ENCODE results near the gene SHD. TPM values are rescaled to one million over a fixed set of nuclear protein-coding genes. Genes with fewer than 3 reads are reported as not detected.

SHD gene
- total and polyA plus RNA-seq, 9 of the 15 experiments (the other 6 are each of a cell fraction or from before 2014, with no cell fraction given), result 0.05 to 0.62 (median 0.15) TPM; not detected in 5

DNA sequence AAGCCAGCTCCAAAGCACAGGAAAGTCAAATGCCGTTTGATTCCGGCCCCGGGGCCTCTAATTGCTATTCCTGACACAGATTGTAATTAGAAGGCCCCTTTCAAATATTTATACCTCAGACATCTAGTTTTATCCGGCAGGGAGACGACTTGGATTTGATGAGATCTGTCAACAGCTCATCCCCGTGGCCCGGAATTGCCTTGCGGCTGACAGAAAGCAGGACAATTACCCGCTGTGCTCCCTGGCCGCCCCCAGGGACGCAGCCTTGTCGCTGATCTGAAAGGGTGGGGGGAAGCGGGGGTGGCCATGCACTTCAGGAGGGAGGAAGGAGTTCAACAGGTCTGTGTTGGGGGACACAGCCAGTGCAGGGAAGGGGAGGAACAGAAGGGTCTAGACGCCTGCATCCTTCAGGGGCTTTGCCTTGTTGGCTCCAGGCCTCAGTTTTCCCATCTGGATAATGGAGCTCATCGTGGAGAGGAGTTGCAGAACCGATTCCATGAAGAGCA lies 1.8 kb upstream of the SHD start (continued):
- TF ChIP-seq, protein P1, sequence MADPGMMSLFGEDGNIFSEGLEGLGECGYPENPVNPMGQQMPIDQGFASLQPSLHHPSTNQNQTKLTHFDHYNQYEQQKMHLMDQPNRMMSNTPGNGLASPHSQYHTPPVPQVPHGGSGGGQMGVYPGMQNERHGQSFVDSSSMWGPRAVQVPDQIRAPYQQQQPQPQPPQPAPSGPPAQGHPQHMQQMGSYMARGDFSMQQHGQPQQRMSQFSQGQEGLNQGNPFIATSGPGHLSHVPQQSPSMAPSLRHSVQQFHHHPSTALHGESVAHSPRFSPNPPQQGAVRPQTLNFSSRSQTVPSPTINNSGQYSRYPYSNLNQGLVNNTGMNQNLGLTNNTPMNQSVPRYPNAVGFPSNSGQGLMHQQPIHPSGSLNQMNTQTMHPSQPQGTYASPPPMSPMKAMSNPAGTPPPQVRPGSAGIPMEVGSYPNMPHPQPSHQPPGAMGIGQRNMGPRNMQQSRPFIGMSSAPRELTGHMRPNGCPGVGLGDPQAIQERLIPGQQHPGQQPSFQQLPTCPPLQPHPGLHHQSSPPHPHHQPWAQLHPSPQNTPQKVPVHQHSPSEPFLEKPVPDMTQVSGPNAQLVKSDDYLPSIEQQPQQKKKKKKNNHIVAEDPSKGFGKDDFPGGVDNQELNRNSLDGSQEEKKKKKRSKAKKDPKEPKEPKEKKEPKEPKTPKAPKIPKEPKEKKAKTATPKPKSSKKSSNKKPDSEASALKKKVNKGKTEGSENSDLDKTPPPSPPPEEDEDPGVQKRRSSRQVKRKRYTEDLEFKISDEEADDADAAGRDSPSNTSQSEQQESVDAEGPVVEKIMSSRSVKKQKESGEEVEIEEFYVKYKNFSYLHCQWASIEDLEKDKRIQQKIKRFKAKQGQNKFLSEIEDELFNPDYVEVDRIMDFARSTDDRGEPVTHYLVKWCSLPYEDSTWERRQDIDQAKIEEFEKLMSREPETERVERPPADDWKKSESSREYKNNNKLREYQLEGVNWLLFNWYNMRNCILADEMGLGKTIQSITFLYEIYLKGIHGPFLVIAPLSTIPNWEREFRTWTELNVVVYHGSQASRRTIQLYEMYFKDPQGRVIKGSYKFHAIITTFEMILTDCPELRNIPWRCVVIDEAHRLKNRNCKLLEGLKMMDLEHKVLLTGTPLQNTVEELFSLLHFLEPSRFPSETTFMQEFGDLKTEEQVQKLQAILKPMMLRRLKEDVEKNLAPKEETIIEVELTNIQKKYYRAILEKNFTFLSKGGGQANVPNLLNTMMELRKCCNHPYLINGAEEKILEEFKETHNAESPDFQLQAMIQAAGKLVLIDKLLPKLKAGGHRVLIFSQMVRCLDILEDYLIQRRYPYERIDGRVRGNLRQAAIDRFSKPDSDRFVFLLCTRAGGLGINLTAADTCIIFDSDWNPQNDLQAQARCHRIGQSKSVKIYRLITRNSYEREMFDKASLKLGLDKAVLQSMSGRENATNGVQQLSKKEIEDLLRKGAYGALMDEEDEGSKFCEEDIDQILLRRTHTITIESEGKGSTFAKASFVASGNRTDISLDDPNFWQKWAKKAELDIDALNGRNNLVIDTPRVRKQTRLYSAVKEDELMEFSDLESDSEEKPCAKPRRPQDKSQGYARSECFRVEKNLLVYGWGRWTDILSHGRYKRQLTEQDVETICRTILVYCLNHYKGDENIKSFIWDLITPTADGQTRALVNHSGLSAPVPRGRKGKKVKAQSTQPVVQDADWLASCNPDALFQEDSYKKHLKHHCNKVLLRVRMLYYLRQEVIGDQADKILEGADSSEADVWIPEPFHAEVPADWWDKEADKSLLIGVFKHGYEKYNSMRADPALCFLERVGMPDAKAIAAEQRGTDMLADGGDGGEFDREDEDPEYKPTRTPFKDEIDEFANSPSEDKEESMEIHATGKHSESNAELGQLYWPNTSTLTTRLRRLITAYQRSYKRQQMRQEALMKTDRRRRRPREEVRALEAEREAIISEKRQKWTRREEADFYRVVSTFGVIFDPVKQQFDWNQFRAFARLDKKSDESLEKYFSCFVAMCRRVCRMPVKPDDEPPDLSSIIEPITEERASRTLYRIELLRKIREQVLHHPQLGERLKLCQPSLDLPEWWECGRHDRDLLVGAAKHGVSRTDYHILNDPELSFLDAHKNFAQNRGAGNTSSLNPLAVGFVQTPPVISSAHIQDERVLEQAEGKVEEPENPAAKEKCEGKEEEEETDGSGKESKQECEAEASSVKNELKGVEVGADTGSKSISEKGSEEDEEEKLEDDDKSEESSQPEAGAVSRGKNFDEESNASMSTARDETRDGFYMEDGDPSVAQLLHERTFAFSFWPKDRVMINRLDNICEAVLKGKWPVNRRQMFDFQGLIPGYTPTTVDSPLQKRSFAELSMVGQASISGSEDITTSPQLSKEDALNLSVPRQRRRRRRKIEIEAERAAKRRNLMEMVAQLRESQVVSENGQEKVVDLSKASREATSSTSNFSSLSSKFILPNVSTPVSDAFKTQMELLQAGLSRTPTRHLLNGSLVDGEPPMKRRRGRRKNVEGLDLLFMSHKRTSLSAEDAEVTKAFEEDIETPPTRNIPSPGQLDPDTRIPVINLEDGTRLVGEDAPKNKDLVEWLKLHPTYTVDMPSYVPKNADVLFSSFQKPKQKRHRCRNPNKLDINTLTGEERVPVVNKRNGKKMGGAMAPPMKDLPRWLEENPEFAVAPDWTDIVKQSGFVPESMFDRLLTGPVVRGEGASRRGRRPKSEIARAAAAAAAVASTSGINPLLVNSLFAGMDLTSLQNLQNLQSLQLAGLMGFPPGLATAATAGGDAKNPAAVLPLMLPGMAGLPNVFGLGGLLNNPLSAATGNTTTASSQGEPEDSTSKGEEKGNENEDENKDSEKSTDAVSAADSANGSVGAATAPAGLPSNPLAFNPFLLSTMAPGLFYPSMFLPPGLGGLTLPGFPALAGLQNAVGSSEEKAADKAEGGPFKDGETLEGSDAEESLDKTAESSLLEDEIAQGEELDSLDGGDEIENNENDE (IDR thresholded peaks at IDR 0.05; ENCODE audit: low read depth, low read length), result no peak
- TF ChIP-seq, protein P2, sequence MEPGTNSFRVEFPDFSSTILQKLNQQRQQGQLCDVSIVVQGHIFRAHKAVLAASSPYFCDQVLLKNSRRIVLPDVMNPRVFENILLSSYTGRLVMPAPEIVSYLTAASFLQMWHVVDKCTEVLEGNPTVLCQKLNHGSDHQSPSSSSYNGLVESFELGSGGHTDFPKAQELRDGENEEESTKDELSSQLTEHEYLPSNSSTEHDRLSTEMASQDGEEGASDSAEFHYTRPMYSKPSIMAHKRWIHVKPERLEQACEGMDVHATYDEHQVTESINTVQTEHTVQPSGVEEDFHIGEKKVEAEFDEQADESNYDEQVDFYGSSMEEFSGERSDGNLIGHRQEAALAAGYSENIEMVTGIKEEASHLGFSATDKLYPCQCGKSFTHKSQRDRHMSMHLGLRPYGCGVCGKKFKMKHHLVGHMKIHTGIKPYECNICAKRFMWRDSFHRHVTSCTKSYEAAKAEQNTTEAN (CRISPR knock-in tag; IDR thresholded peaks at IDR 0.05), result no peak
- no peak for TF ChIP-seq SAFB (IDR thresholded peaks at IDR 0.05; ENCODE audit: borderline replicate concordance, low read depth, low read length)
- TF ChIP-seq, protein P3, sequence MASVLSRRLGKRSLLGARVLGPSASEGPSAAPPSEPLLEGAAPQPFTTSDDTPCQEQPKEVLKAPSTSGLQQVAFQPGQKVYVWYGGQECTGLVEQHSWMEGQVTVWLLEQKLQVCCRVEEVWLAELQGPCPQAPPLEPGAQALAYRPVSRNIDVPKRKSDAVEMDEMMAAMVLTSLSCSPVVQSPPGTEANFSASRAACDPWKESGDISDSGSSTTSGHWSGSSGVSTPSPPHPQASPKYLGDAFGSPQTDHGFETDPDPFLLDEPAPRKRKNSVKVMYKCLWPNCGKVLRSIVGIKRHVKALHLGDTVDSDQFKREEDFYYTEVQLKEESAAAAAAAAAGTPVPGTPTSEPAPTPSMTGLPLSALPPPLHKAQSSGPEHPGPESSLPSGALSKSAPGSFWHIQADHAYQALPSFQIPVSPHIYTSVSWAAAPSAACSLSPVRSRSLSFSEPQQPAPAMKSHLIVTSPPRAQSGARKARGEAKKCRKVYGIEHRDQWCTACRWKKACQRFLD (CRISPR knock-in tag; IDR thresholded peaks at IDR 0.05), result no peak
- TF ChIP-seq ZFP30 (CRISPR knock-in tag; IDR thresholded peaks at IDR 0.05; ENCODE audit: borderline replicate concordance), result no peak
- no peak for TF ChIP-seq TGIF2 (CRISPR knock-in tag; IDR thresholded peaks at IDR 0.05)
- TF ChIP-seq PHF20 (IDR thresholded peaks at IDR 0.05; ENCODE audit: partially characterized antibody), result peak; percentile 42
- no peak for TF ChIP-seq HNRNPUL1 (IDR thresholded peaks at IDR 0.05; ENCODE audit: low read length)
